Uterus (tissue), 4 donors: Measurements from ENCODE around the gene FRRS1. TPM values are rescaled to one million over a fixed set of nuclear protein-coding genes. Genes with fewer than 3 reads are reported as not detected.

Source experiments
- DNase-seq, 2 donors: peaks; one replicate each; pipeline ENCODE4 v3.0.0-alpha.2; 2019 to 2020
- H3K27ac ChIP-seq, 2 donors: fragments of 200-600 bp; sonication (generic); 1 replicate in 1 of 2; 2 replicates in 1 of 2; pipeline ENCODE4 v1.5.1; 2016 to 2018
- H3K27me3 ChIP-seq, 2 donors: fragments of 200-600 bp; sonication (generic); one replicate each; pipeline ENCODE4 v1.5.1; 2018 to 2019; ENCODE audit warnings: control low read depth in 1 of 2
- H3K36me3 ChIP-seq, 2 donors: fragments of 200-600 bp; sonication (generic); one replicate each; pipeline ENCODE4 v1.5.1; 2019; ENCODE audit warnings: control low read depth in 1 of 2
- H3K4me1 ChIP-seq, 2 donors: fragments of 200-600 bp; sonication (generic); one replicate each; pipeline ENCODE4 v1.5.1; 2018 to 2019; ENCODE audit warnings: control low read depth in 1 of 2
- H3K4me3 ChIP-seq, 2 donors: fragments of 200-600 bp; sonication (generic); 1 replicate in 1 of 2; 2 replicates in 1 of 2; pipeline ENCODE4 v1.5.1; 2018 to 2019; ENCODE audit warnings: mild to moderate bottlenecking in 1 of 2
- H3K9me3 ChIP-seq, 2 donors: fragments of 200-600 bp; sonication (generic); one replicate each; pipeline ENCODE4 v1.5.1; 2019; ENCODE audit warnings: control low read depth in 1 of 2
- CTCF ChIP-seq, 4 experiments: fragments of 200-600 bp in 2 of 4; fragments of 450-650 bp in 2 of 4; sonication (generic) in 2 of 4; IDR thresholded peaks; one replicate each; pipeline ENCODE4 v1.5.1; 2016 to 2019; ENCODE audit warnings: antibody characterized with exemption in 4 of 4, mild to moderate bottlenecking in 2 of 4, moderate library complexity in 1 of 4
- POLR2A ChIP-seq, 2 donors: fragments of 450-650 bp; IDR thresholded peaks; one replicate each; pipeline ENCODE4 v1.6.1; 2016; ENCODE audit warnings: antibody characterized with exemption in 2 of 2, mild to moderate bottlenecking in 1 of 2, moderate library complexity in 1 of 2
- intact Hi-C: fragments of 100-400 bp; cut with DNase I; formaldehyde crosslinking; loops from one replicate; pipeline ENCODE4 v1.15.1; 2023; ENCODE audit warnings: low total_unique reads
- total RNA-seq, 4 donors: library from RNA; depleted of rRNA in 3 of 4; stranded (reverse); fragments of >200 nt in 3 of 4; gene quantifications; one replicate each; pipeline versions ENCODE4 v1.1.0 to v1.2.4, GENCODE V29; 2014 to 2023
- donor health status: DM: yes; HTN: yes; CAD: no.

FRRS1 gene
- total RNA-seq, 4 donors from 2014 or later, result 0.51 to 28.6 (median 14.5) TPM

- intact Hi-C loops, result no loop called here
- Histone ChIP-seq H3K9me3 (no peaks in the 10 kb centered on the region), H3K27me3 (no peaks in the 10 kb centered on the region), H3K4me1 (no peaks in the 10 kb centered on the region), H3K27ac (no peak overlapping the region), H3K4me3 (no peak overlapping the region), H3K36me3 (no peaks in the 10 kb centered on the region)
- no peak for DNase-seq
- TF ChIP-seq CTCF (IDR thresholded peaks at IDR 0.05), result no peak
- TF ChIP-seq POLR2A (IDR thresholded peaks at IDR 0.05), result no peak
These were observed 16.0 kb upstream of the FRRS1 start for GRCh38 chr1:99782397-99782796.

GRCh38 chr1:99781798-99782197 lies 15.4 kb upstream of the FRRS1 start:
- Histone ChIP-seq H3K36me3 (no peaks in the 10 kb centered on the region), H3K4me1 (no peaks in the 10 kb centered on the region), H3K4me3 (no peak overlapping the region), H3K9me3 (no peaks in the 10 kb centered on the region), H3K27ac (no peak overlapping the region), H3K27me3 (no peaks in the 10 kb centered on the region)
- TF ChIP-seq CTCF (IDR thresholded peaks at IDR 0.05) (no peak), POLR2A (IDR thresholded peaks at IDR 0.05) (no peak)
- intact Hi-C loops, result no loop called here
- no peak for DNase-seq

DNA sequence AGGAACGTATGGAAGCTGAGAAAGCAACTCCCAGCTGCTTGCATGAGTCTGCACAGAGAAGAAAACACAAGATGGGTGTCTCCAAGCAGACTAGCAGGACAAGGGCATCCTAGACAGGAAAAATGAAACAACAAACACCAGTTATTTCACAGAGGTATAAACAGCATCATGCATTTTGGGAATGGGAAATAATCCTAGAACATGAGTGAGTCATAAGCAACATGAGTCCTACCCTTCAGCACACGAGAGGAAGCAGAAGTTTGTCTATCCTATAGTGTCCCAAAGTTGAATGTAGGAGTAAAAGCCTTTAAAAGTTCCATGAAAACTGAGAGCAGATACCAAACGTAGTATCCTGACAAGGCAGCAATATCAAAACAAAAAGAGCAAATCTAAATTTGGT lies 11.3 kb upstream of the FRRS1 start:
- intact Hi-C loops, result no loop called here
- Histone ChIP-seq H3K4me3 (no peak overlapping the region), H3K9me3 (no peaks in the 10 kb centered on the region), H3K27ac (no peak overlapping the region), H3K27me3 (no peaks in the 10 kb centered on the region), H3K4me1 (no peaks in the 10 kb centered on the region), H3K36me3 (no peaks in the 10 kb centered on the region)
- DNase-seq, result no peak
- TF ChIP-seq CTCF (IDR thresholded peaks at IDR 0.05), result no peak

GRCh38 chr1:99776120-99776519 lies 9.7 kb upstream of the FRRS1 start:
- H3K4me3 ChIP-seq, result no peak overlapping the region
- DNase-seq, result no peak
- no peaks in the 10 kb centered on the region for H3K9me3 ChIP-seq
- H3K36me3 ChIP-seq, result no peaks in the 10 kb centered on the region
- H3K27me3 ChIP-seq, result no peaks in the 10 kb centered on the region
- intact Hi-C loops, result no loop called here
- TF ChIP-seq POLR2A (IDR thresholded peaks at IDR 0.05), result no peak
- TF ChIP-seq CTCF (IDR thresholded peaks at IDR 0.05), result no peak
- no peak overlapping the region for H3K27ac ChIP-seq
- no peaks in the 10 kb centered on the region for H3K4me1 ChIP-seq

GRCh38 chr1:99772809-99773208 lies 6.4 kb upstream of the FRRS1 start:
- intact Hi-C loops, result no loop called here
- DNase-seq, result no peak
- TF ChIP-seq POLR2A (IDR thresholded peaks at IDR 0.05), result no peak

DNA sequence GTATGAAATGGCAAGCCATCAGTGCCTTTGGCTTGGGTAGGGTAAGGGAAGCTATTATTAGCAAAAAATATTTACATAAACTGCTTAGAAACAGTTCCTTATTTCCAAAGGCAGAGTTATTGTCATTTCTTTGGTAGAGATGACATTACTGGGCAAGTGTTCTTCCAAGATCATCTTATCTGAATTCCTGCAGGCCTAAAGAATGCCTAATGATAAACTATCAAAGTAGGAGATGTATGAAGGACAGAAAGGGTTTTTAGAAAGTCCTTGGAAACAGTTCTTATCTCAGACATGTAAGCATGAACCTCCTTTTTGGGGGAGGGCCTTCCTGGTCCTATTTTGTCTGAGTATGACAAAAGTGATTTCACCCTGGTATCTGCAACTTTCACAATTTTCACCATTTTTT lies 5.1 kb upstream of the FRRS1 start:
- DNase-seq, result no peak
- no peak overlapping the region for H3K4me3 ChIP-seq
- H3K4me1 ChIP-seq, result no peaks in the 10 kb centered on the region
- no peaks in the 10 kb centered on the region for H3K9me3 ChIP-seq
- H3K27ac ChIP-seq, result no peak overlapping the region
- H3K36me3 ChIP-seq, result no peaks in the 10 kb centered on the region
- intact Hi-C loops, result no loop called here
- no peaks in the 10 kb centered on the region for H3K27me3 ChIP-seq
- no peak for TF ChIP-seq CTCF (IDR thresholded peaks at IDR 0.05)
- TF ChIP-seq POLR2A (IDR thresholded peaks at IDR 0.05), result no peak

More at GRCh38 chr1:99772809-99773208, 6.4 kb upstream of the FRRS1 start:
- Histone ChIP-seq H3K27ac (no peak overlapping the region), H3K4me3 (no peak overlapping the region), H3K9me3 (no peaks in the 10 kb centered on the region), H3K36me3 (no peaks in the 10 kb centered on the region), H3K27me3 (no peaks in the 10 kb centered on the region), H3K4me1 (no peaks in the 10 kb centered on the region)
